K562 (cell line): Measurements from ENCODE around the gene SLC2A13. TPM values are rescaled to one million over a fixed set of nuclear protein-coding genes. Genes with fewer than 3 reads are reported as not detected.

Experiments used
- ATAC-seq: fragments of 200-7000 bp; cut with Tn5 transposase; 3 replicates; pipeline ENCODE4 v1.9.1; 2020; ENCODE audit warnings: moderate library complexity
- BruUV-seq: library from RNA; stranded (reverse); fragments of 400-500 nt; replicated peaks from 2 replicates; lab custom pipeline; 2021; lab: Mats Ljungman, UMichigan
- CTCF ChIA-PET: fragments of 300-600 bp; formaldehyde crosslinking; extraction: SDS; loops from one replicate; lab custom pipeline; 2021; ENCODE audit warnings: low intra/inter-chr PET ratio; lab: Yijun Ruan, JAX
- POLR2A ChIA-PET: fragments of 300-600, 350-650 bp; sonication (Branson Sonifier 250); formaldehyde crosslinking; extraction: SDS; loops from one replicate; lab custom pipeline; 2021; ENCODE audit warnings: antibody characterized with exemption, inconsistent platforms; lab: Yijun Ruan, JAX
- DNase-seq, 4 experiments: peaks; one replicate each; pipeline versions ENCODE4 v3.0.0 to v3.0.0-alpha.2; 2011 to 2018; ENCODE audit warnings: low spot score in 3 of 4, mixed read lengths in 3 of 4; ENCODE audit errors: extremely low read depth in 1 of 4
- FAIRE-seq: peaks from 2 replicates; lab custom pipeline; 2011; peaks lifted over from hg19 to GRCh38; lab: Jason Lieb, UNC
- H2AFZ ChIP-seq: 2 replicates; pipeline ENCODE4 v1.6.0; 2011; ENCODE audit warnings: low read depth, low read length, control low read depth, inconsistent platforms
- H3K27ac ChIP-seq: fragments of 200-600 bp; 3 replicates; pipeline ENCODE4 v1.8.0; 2011; ENCODE audit warnings: low read depth, mild to moderate bottlenecking, control low read depth, inconsistent platforms, low read length, moderate library complexity, mixed read lengths; ENCODE audit errors: extremely low read depth
- H3K27me3 ChIP-seq, 2 experiments: fragments of 300-600 bp in 1 of 2; 2 replicates in 1 of 2; 3 replicates in 1 of 2; pipeline versions ENCODE4 v1.6.0 to v1.8.0; 2011; ENCODE audit warnings: inconsistent platforms in 2 of 2, low read length in 2 of 2, mild to moderate bottlenecking in 1 of 2, mixed read lengths in 1 of 2, moderate library complexity in 1 of 2; ENCODE audit not compliant: control insufficient read depth in 2 of 2, insufficient read depth in 2 of 2
- H3K36me3 ChIP-seq: fragments of 300-600 bp; 3 replicates; pipeline ENCODE4 v1.8.0; 2011; ENCODE audit warnings: mild to moderate bottlenecking, low read length, inconsistent platforms; ENCODE audit not compliant: control insufficient read depth, insufficient read depth
- H3K4me1 ChIP-seq, 2 experiments: fragments of 200-600 bp in 1 of 2; replicated peaks in 1 of 2; 2 replicates in 1 of 2; 3 replicates in 1 of 2; pipeline versions ENCODE4 v1.5.1 to v1.8.0; 2011; ENCODE audit warnings: inconsistent platforms in 2 of 2, low read length in 2 of 2, mild to moderate bottlenecking in 1 of 2, mixed read lengths in 1 of 2, moderate library complexity in 1 of 2; ENCODE audit not compliant: control insufficient read depth in 2 of 2, insufficient read depth in 2 of 2
- H3K4me2 ChIP-seq: 2 replicates; pipeline ENCODE4 v1.6.1; 2011; ENCODE audit warnings: low read length, control low read depth, inconsistent platforms, mixed read lengths; ENCODE audit not compliant: insufficient read depth
- H3K4me3 ChIP-seq: fragments of 200-600 bp; sonication (generic), shearing (Covaris generic); 2 replicates; pipeline ENCODE4 v1.5.1; 2016; ENCODE audit warnings: control low read depth, inconsistent platforms
- H3K79me2 ChIP-seq: fragments of 200-600 bp; 3 replicates; pipeline ENCODE4 v1.8.0; 2011; ENCODE audit warnings: low read length, inconsistent platforms; ENCODE audit not compliant: control insufficient read depth, insufficient read depth
- H3K9ac ChIP-seq, 2 experiments: 2 replicates each; pipeline versions ENCODE4 v1.6.0 to v1.6.1; 2011; ENCODE audit warnings: low read depth in 2 of 2, low read length in 2 of 2, control low read depth in 1 of 2, inconsistent platforms in 1 of 2, mild to moderate bottlenecking in 1 of 2, mixed read lengths in 1 of 2; ENCODE audit not compliant: insufficient read depth in 1 of 2
- H3K9me1 ChIP-seq: one replicate; pipeline ENCODE4 v1.6.0; 2011; ENCODE audit warnings: inconsistent platforms, mild to moderate bottlenecking, low read length, moderate library complexity; ENCODE audit not compliant: control insufficient read depth, insufficient read depth
- H3K9me3 ChIP-seq: replicated peaks from 2 replicates; pipeline ENCODE4 v1.5.1; 2011; ENCODE audit warnings: low read depth, low read length, inconsistent platforms; ENCODE audit not compliant: control insufficient read depth, insufficient read depth
- H4K20me1 ChIP-seq: replicated peaks from 2 replicates; pipeline ENCODE4 v1.6.1; 2011; ENCODE audit warnings: low read length, inconsistent platforms, mixed read lengths; ENCODE audit not compliant: control insufficient read depth, insufficient read depth
- CCAR2 ChIP-seq: fragments of 200-400 bp; formaldehyde crosslinking; IDR thresholded peaks from 2 replicates; pipeline ENCODE4 v1.6.1; 2017; ENCODE audit warnings: mild to moderate bottlenecking, low read depth, low read length
- E2F6 ChIP-seq, 2 experiments: IDR thresholded peaks; 2 replicates each; pipeline ENCODE4 v1.6.1; 2011; ENCODE audit warnings: borderline replicate concordance in 1 of 2, control low read depth in 1 of 2, low read depth in 1 of 2, low read length in 1 of 2, mild to moderate bottlenecking in 1 of 2, mixed read lengths in 1 of 2, moderate library complexity in 1 of 2; ENCODE audit not compliant: insufficient read depth in 1 of 2, insufficient read length in 1 of 2, poor library complexity in 1 of 2, severe bottlenecking in 1 of 2; ENCODE audit errors: extremely low read depth in 1 of 2
- FOXA1 ChIP-seq: fragments of 450-650 bp; IDR thresholded peaks from 2 replicates; pipeline ENCODE4 v1.6.1; 2016; ENCODE audit warnings: mild to moderate bottlenecking, borderline replicate concordance
- HIVEP1 ChIP-seq: fragments of 250-450 bp; sonication (Bioruptor Pico); IDR thresholded peaks from 2 replicates; pipeline ENCODE4 v1.4.0; 2020; ENCODE audit warnings: mild to moderate bottlenecking
- HOXB6 ChIP-seq: fragments of 250-450 bp; sonication (Bioruptor Pico); IDR thresholded peaks from 2 replicates; pipeline ENCODE4 v1.5.1; 2022; ENCODE audit warnings: mild to moderate bottlenecking, borderline replicate concordance
- JUNB ChIP-seq: fragments of 450-650 bp; formaldehyde crosslinking; conservative IDR thresholded peaks from 2 replicates; pipeline ENCODE4 v1.4.0; 2020; ENCODE audit warnings: mild to moderate bottlenecking
- LARP7 ChIP-seq: fragments of 450-650 bp; IDR thresholded peaks from 2 replicates; pipeline ENCODE4 v1.6.1; 2016
- MLLT1 ChIP-seq, 2 experiments: fragments of 450-650 bp; IDR thresholded peaks; 2 replicates each; pipeline ENCODE4 v1.6.1; 2016
- PURB ChIP-seq: sonication (generic); formaldehyde crosslinking; IDR thresholded peaks from 2 replicates; pipeline ENCODE4 v1.9.0; 2021; ENCODE audit warnings: low read depth, mild to moderate bottlenecking, missing genetic modification reagents
- SIN3A ChIP-seq, 2 experiments: fragments of 150-350 bp in 1 of 2; IDR thresholded peaks; 2 replicates each; pipeline ENCODE4 v1.6.1; 2011 to 2016; ENCODE audit warnings: borderline replicate concordance in 2 of 2, low read depth in 2 of 2, low read length in 2 of 2, mild to moderate bottlenecking in 2 of 2, moderate library complexity in 2 of 2; ENCODE audit not compliant: control insufficient read depth in 1 of 2
- SMAD3 ChIP-seq: fragments of 450-650 bp; formaldehyde crosslinking; conservative IDR thresholded peaks from 2 replicates; pipeline ENCODE4 v1.4.0; 2020; ENCODE audit warnings: mild to moderate bottlenecking
- TSC22D4 ChIP-seq: fragments of 450-650 bp; IDR thresholded peaks from 2 replicates; pipeline ENCODE4 v1.6.1; 2016; ENCODE audit warnings: missing genetic modification characterization, missing biosample characterization, control low read depth
- ZNF140 ChIP-seq: fragments of 250-450 bp; sonication (Bioruptor Pico); IDR thresholded peaks from 2 replicates; pipeline ENCODE4 v1.8.0; 2021; ENCODE audit warnings: moderate library complexity, mild to moderate bottlenecking, inconsistent platforms
- ZNF217 ChIP-seq: sonication (generic); formaldehyde crosslinking; IDR thresholded peaks from 2 replicates; pipeline ENCODE4 v1.8.0; 2022; ENCODE audit warnings: mild to moderate bottlenecking, missing genetic modification reagents
- ZNF584 ChIP-seq: fragments of 200-800 bp; sonication (Bioruptor generic); IDR thresholded peaks from 2 replicates; pipeline ENCODE4 v1.6.1; 2016; ENCODE audit warnings: low read depth, mild to moderate bottlenecking, missing genetic modification characterization, missing compliant biosample characterization
- WGBS: fragments of 100-300 bp; shearing (Covaris generic); methylation state at CpG from one replicate; pipeline ENCODE4 v1.1.6; 2016; ENCODE audit warnings: low coverage, mixed read lengths; ENCODE audit not compliant: insufficient coverage; ENCODE audit errors: missing lambda C conversion rate; 5-methylcytosine and 5-hydroxymethylcytosine counted together
- in situ Hi-C: fragments of 300-500 bp; cut with MboI; formaldehyde crosslinking; loops from 4 replicates; pipeline ENCODE4 v1.15.0; 2018; ENCODE audit warnings: inconsistent platforms, mixed read lengths
- intact Hi-C: fragments of 100-400 bp; cut with micrococcal nuclease; formaldehyde crosslinking; loops from 2 replicates; pipeline ENCODE4 v1.14.2; 2022
- polyA plus RNA-seq, 8 experiments: library from polyadenylated mRNA; depleted of rRNA in 4 of 8; stranded (reverse) in 5 of 8; unstranded in 3 of 8; fragments of >200 nt; fragmentation: Nextera tagmentation in 2 of 8; fragmentation: Illumina TruSeq in 1 of 8; extraction: Ambion mirVana in 2 of 8; extraction: Trizol in 1 of 8; gene quantifications; 2 replicates each; pipeline versions ENCODE4 v1.2.1 to v1.2.3, GENCODE V29; 2011 to 2014; ENCODE audit warnings: inconsistent platforms in 1 of 8, missing spikeins in 1 of 8
- total RNA-seq, 7 experiments: library from RNA; depleted of rRNA in 6 of 7; stranded (reverse); fragments of >200 nt in 6 of 7; fragmentation: Illumina TruSeq in 2 of 7; extraction: Trizol in 2 of 7; gene quantifications; 2 replicates each; pipeline versions ENCODE4 v1.2.1 to v1.2.3, GENCODE V29; 2011 to 2021; ENCODE audit warnings: low replicate concordance in 1 of 7
- TF ChIP-seq, protein P1 (sequence below), 2 experiments: IDR thresholded peaks; 2 replicates each; pipeline ENCODE4 v1.6.1; 2012; ENCODE audit warnings: improper control_type of control experiment in 2 of 2, low read depth in 2 of 2, low read length in 2 of 2, borderline replicate concordance in 1 of 2
- TF ChIP-seq, protein P2 (sequence below): fragments of 250-450 bp; sonication (Bioruptor Pico); IDR thresholded peaks from 2 replicates; pipeline ENCODE4 v1.5.0; 2020; ENCODE audit warnings: mild to moderate bottlenecking

Gene SLC2A13
- total and polyA plus RNA-seq, 9 of the 15 experiments (the other 6 are each of a cell fraction or from before 2014, with no cell fraction given), result 1.7 to 12.4 (median 9.0) TPM

GRCh38 chr12:40137252-40137651 is 31.4 kb upstream of the SLC2A13 start:
- Histone ChIP-seq H3K4me3 (no peak overlapping the region), H3K27me3 (no peaks in the 10 kb centered on the region), H4K20me1 (no peaks in the 10 kb centered on the region), H3K9ac (no peak overlapping the region), H3K27ac (no peak overlapping the region), H3K4me2 (no peak overlapping the region), H3K36me3 (no peaks in the 10 kb centered on the region), H3K9me1 (no peaks in the 10 kb centered on the region), H3K79me2 (no peaks in the 10 kb centered on the region), H3K4me1 (no peaks in the 10 kb centered on the region), H3K9me3 (no peaks in the 10 kb centered on the region), H2AFZ (no peak overlapping the region)
- in situ Hi-C loops (no loop called here), intact Hi-C loops (no loop called here)
- no peak for ATAC-seq
- ChIA-PET CTCF (no interaction called here), POLR2A (no interaction called here)
- FAIRE-seq, result no peak
- no TSS peak for BruUV-seq
- no peak for DNase-seq
- 0% methylated on average over 3 of the region's 3 CpGs for WGBS
- no peak for TF ChIP-seq SMAD3
- TF ChIP-seq TSC22D4 (tag), result no peak
- TF ChIP-seq, protein P1, sequence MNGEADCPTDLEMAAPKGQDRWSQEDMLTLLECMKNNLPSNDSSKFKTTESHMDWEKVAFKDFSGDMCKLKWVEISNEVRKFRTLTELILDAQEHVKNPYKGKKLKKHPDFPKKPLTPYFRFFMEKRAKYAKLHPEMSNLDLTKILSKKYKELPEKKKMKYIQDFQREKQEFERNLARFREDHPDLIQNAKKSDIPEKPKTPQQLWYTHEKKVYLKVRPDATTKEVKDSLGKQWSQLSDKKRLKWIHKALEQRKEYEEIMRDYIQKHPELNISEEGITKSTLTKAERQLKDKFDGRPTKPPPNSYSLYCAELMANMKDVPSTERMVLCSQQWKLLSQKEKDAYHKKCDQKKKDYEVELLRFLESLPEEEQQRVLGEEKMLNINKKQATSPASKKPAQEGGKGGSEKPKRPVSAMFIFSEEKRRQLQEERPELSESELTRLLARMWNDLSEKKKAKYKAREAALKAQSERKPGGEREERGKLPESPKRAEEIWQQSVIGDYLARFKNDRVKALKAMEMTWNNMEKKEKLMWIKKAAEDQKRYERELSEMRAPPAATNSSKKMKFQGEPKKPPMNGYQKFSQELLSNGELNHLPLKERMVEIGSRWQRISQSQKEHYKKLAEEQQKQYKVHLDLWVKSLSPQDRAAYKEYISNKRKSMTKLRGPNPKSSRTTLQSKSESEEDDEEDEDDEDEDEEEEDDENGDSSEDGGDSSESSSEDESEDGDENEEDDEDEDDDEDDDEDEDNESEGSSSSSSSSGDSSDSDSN (IDR thresholded peaks at IDR 0.05; ENCODE audit: borderline replicate concordance in 1 of 2, low read depth in 2 of 2, low read length in 2 of 2), result no peak
- TF ChIP-seq CCAR2, result no peak
- TF ChIP-seq HOXB6 (CRISPR knock-in tag), result no peak
- TF ChIP-seq HIVEP1, result no peak
- no peak for TF ChIP-seq ZNF217 (CRISPR knock-in tag)
- TF ChIP-seq ZNF140 (CRISPR knock-in tag), result no peak
- no peak for TF ChIP-seq LARP7
- no peak for TF ChIP-seq MLLT1 (IDR thresholded peaks at IDR 0.05)
- no peak for TF ChIP-seq JUNB (CRISPR knock-in tag)
- no peak for TF ChIP-seq ZNF584 (CRISPR knock-in tag)
- TF ChIP-seq FOXA1, result no peak
- TF ChIP-seq, protein P2, sequence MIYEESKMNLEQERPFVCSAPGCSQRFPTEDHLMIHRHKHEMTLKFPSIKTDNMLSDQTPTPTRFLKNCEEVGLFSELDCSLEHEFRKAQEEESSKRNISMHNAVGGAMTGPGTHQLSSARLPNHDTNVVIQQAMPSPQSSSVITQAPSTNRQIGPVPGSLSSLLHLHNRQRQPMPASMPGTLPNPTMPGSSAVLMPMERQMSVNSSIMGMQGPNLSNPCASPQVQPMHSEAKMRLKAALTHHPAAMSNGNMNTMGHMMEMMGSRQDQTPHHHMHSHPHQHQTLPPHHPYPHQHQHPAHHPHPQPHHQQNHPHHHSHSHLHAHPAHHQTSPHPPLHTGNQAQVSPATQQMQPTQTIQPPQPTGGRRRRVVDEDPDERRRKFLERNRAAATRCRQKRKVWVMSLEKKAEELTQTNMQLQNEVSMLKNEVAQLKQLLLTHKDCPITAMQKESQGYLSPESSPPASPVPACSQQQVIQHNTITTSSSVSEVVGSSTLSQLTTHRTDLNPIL (CRISPR knock-in tag), result no peak
- no peak for TF ChIP-seq PURB (CRISPR knock-in tag)
- no peak for TF ChIP-seq E2F6 (IDR thresholded peaks at IDR 0.05; ENCODE audit: borderline replicate concordance in 1 of 2, extremely low read depth in 1 of 2, insufficient read depth in 1 of 2, insufficient read length in 1 of 2, low read depth in 1 of 2, low read length in 1 of 2, poor library complexity in 1 of 2, severe bottlenecking in 1 of 2)
- no peak for TF ChIP-seq SIN3A (IDR thresholded peaks at IDR 0.05; ENCODE audit: borderline replicate concordance in 2 of 2, control insufficient read depth in 1 of 2, low read depth in 2 of 2, low read length in 2 of 2)
